ENCODE data around the gene JAKMIP1.

DNA sequence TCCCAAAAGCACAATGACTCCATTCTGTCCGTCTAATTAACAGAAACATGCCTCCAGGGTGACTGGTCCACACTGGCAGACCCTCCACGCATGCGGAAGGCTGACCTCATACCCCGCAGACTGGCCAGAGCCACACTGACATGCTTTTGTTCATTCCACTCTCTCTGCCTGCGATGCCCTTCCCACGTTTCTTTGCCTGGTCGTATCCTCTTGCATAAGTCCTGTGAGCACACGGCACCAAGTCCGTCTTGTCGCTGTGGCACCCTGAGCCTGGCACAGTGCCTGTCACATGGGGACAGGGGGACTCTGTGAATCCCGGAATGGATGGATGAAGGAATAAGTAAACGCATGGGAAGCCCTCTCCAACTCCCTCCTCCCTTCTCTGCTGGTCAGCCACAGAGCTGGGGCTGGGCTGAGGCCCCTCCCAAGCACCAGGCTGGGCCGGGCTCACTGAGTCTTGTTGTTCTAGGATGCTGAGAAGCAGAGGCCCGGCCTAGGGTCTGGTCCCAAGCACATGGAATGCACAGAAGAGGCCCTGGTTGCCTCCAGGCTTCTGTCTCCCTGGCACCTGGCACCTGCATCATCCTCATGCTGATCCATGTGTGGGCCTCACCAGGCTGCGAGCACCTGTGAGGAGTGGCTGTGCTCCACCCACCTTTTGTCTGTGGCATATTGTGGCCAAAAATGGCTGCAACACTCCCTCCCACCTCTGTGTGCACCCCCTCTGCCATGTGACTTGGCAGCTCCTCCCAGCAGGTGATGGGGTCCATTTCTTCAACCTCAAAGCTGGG is 143.2 kb downstream of the JAKMIP1 start:
- TF ChIP-seq SP1 (IDR thresholded peaks at IDR 0.05): no peak
- no peak for TF ChIP-seq FOXA1 (IDR thresholded peaks at IDR 0.05)
- no peak for TF ChIP-seq ELF4 (IDR thresholded peaks at IDR 0.05)
- no peak for TF ChIP-seq ZNF384 (IDR thresholded peaks at IDR 0.05)
- no peak for TF ChIP-seq SUZ12 (IDR thresholded peaks at IDR 0.05)
- TF ChIP-seq HDGF (IDR thresholded peaks at IDR 0.05; ENCODE audit: borderline replicate concordance): no peak
- TF ChIP-seq CTBP1 (IDR thresholded peaks at IDR 0.05; ENCODE audit: borderline replicate concordance): no peak
- no peak for TF ChIP-seq TARDBP (IDR thresholded peaks at IDR 0.05)
- TF ChIP-seq FOXK2 (IDR thresholded peaks at IDR 0.05): no peak
- no peak for TF ChIP-seq PKNOX1 (IDR thresholded peaks at IDR 0.05)
